ENCODE measurements around the gene MLST8. TPM values are rescaled to one million over a fixed set of nuclear protein-coding genes. Genes with fewer than 3 reads are reported as not detected.

The MLST8 gene
- total RNA-seq, 2 donors from 2014 or later = 35.6 to 45.0 TPM

GRCh38 chr16:2184346-2184745 lies 20.9 kb upstream of the MLST8 start:
- H3K4me3 ChIP-seq = no peak overlapping the region
- no peaks in the 10 kb centered on the region for H3K27me3 ChIP-seq
- H3K4me1 ChIP-seq = no peaks in the 10 kb centered on the region
- no peak for DNase-seq (ENCODE audit: low spot score)
- TF ChIP-seq CTCF (IDR thresholded peaks at IDR 0.05) = no peak
- H3K36me3 ChIP-seq = no peaks in the 10 kb centered on the region
- no peak overlapping the region for H3K27ac ChIP-seq
- H3K9me3 ChIP-seq = no peaks in the 10 kb centered on the region

- Histone ChIP-seq H3K36me3 (no peaks in the 10 kb centered on the region), H3K4me1 (no peaks in the 10 kb centered on the region), H3K4me3 (no peak overlapping the region), H3K27ac (no peak overlapping the region), H3K27me3 (no peaks in the 10 kb centered on the region), H3K9me3 (no peaks in the 10 kb centered on the region)
- no peak for DNase-seq (ENCODE audit: low spot score)
- TF ChIP-seq CTCF (IDR thresholded peaks at IDR 0.05) = no peak
Measured at GRCh38 chr16:2184962-2185361, 20.3 kb upstream of the MLST8 start.

- H3K27ac ChIP-seq = no peak overlapping the region
- H3K36me3 ChIP-seq = no peaks in the 10 kb centered on the region
- H3K27me3 ChIP-seq = no peaks in the 10 kb centered on the region
- no peaks in the 10 kb centered on the region for H3K9me3 ChIP-seq
- H3K4me1 ChIP-seq = peaks cover 0 to 4% of the 10 kb centered on the region in 2 donors
- DNase-seq (ENCODE audit: low spot score) = no peak
- no peak overlapping the region for H3K4me3 ChIP-seq
- no peak for TF ChIP-seq CTCF (IDR thresholded peaks at IDR 0.05)
Measured at GRCh38 chr16:2186064-2186463, 19.2 kb upstream of the MLST8 start.

GRCh38 chr16:2186505-2186904 lies 18.7 kb upstream of the MLST8 start:
- H3K27ac ChIP-seq = no peak overlapping the region
- H3K36me3 ChIP-seq = no peaks in the 10 kb centered on the region
- DNase-seq (ENCODE audit: low spot score) = no peak
- H3K9me3 ChIP-seq = no peaks in the 10 kb centered on the region
- H3K27me3 ChIP-seq = no peaks in the 10 kb centered on the region
- no peak for TF ChIP-seq CTCF (IDR thresholded peaks at IDR 0.05)
- peaks cover 0 to 5% of the 10 kb centered on the region in 2 donors for H3K4me1 ChIP-seq
- H3K4me3 ChIP-seq = no peak overlapping the region

- H3K36me3 ChIP-seq = no peaks in the 10 kb centered on the region
- DNase-seq (ENCODE audit: low spot score) = no peak
- peaks cover 0 to 5% of the 10 kb centered on the region in 2 donors for H3K4me1 ChIP-seq
- H3K9me3 ChIP-seq = no peaks in the 10 kb centered on the region
- no peak overlapping the region for H3K27ac ChIP-seq
- TF ChIP-seq CTCF (IDR thresholded peaks at IDR 0.05) = no peak
- H3K4me3 ChIP-seq = no peak overlapping the region
- H3K27me3 ChIP-seq = no peaks in the 10 kb centered on the region
Measured at GRCh38 chr16:2187212-2187611, 18.0 kb upstream of the MLST8 start.

GRCh38 chr16:2188395-2188794 lies 16.9 kb upstream of the MLST8 start:
- H3K27ac ChIP-seq = no peak overlapping the region
- no peak for DNase-seq (ENCODE audit: low spot score)
- H3K9me3 ChIP-seq = no peaks in the 10 kb centered on the region
- no peaks in the 10 kb centered on the region for H3K27me3 ChIP-seq
- no peak overlapping the region for H3K4me3 ChIP-seq
- TF ChIP-seq CTCF (IDR thresholded peaks at IDR 0.05) = no peak
- H3K4me1 ChIP-seq = peaks cover 0 to 5% of the 10 kb centered on the region in 2 donors
- H3K36me3 ChIP-seq = no peaks in the 10 kb centered on the region
